ENCODE data around the gene DDA1.
"Not testable (repeated sequence)": the region's sequence is repeated elsewhere in the genome, so short reads cannot be mapped to it uniquely, and the experiment has no call there.

The DDA1 gene

DNA sequence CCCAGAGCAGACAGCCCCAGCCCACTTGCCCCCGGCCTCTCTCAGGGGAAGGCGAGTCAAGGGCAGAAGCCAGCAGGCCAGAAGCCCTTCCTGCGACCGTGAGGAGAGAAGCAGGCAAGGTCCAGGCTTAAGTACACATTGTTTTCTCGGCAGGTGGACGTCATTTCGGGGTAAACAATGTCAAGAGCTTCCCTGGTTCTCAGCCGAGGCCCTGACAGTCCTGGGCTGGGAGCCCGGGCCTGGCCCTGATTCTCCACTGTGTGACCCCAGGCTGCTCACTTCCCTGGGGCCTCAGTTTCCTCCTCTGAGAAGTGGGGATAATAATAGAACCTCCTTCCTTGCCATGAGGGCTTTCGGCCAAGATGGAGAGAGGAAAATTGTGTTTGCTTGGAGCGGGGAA lies 48.4 kb downstream of the DDA1 start:
- no peak overlapping the region for H3K27ac Mint-ChIP-seq
- H3K27me3 Mint-ChIP-seq (ENCODE audit: low read depth, poor library complexity) = peaks cover 15% of the 10 kb centered on the region
- no peak overlapping the region for H3K4me3 Mint-ChIP-seq
- no peak for DNase-seq
- H3K36me3 Mint-ChIP-seq (ENCODE audit: low read depth) = no peaks in the 10 kb centered on the region
- no peak for TF ChIP-seq CTCF (IDR thresholded peaks at IDR 0.05)
- no peaks in the 10 kb centered on the region for H3K9me3 Mint-ChIP-seq
- H3K4me1 Mint-ChIP-seq = peaks cover 17% of the 10 kb centered on the region

- DNase-seq = no peak
- no peaks in the 10 kb centered on the region for H3K36me3 Mint-ChIP-seq (ENCODE audit: low read depth)
- H3K27me3 Mint-ChIP-seq (ENCODE audit: low read depth, poor library complexity) = peaks cover 15% of the 10 kb centered on the region
- no peak for TF ChIP-seq CTCF (IDR thresholded peaks at IDR 0.05)
- H3K27ac Mint-ChIP-seq = no peak overlapping the region
- H3K9me3 Mint-ChIP-seq = no peaks in the 10 kb centered on the region
- peaks cover 10% of the 10 kb centered on the region for H3K4me1 Mint-ChIP-seq
- H3K4me3 Mint-ChIP-seq = no peak overlapping the region
These were observed 49.0 kb downstream of the DDA1 start for GRCh38 chr19:17358395-17358794.

DNA sequence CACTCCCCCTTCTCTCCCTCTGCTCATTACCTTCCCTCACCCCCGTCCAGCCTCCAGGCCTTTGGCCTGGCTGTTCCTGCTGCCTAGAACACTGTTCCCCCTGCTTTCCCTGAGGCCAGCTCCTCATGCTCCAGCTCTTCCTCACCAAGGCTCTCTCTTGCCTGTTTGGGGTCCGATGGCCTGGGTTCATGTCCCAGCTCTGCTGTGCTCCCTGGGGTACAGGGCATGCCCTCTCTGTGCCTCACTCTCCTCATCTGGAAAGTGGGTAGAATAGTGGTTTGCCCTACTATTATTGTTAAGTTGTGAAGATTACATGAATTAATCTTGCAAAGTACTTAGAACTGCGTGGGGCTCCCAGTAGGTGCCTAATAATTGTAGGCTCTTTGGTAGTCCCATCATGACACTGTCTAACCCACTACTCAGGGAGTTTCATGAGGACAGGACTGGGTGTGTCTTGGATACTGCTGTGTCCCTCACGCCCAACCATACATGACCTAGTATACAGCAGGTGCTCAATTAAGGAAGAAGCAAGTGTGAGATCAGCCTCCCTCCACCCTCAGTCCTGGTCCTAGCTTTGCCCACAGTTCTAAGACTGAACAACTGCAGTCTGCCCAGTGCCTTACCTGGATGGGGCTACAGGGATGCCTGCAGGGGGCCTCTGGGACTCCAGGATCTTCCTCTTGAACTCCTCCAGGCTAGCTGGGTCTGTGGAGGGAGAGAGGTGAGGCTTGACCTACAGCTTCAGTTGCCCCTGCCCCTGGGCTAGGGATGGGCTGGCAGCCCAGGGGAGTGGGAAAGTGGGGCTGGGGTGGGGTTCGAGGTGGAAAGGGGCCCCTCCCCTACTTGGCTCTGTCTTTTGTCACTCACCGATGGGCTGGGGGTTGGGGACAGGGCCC lies 50.8 kb downstream of the DDA1 start:
- Mint-ChIP-seq H3K36me3 (ENCODE audit: low read depth) (peaks cover 10% of the 10 kb centered on the region), H3K9me3 (peaks cover 7% of the 10 kb centered on the region), H3K4me1 (peaks cover 6% of the 10 kb centered on the region), H3K4me3 (no peak overlapping the region), H3K27me3 (ENCODE audit: low read depth, poor library complexity) (peaks cover 20% of the 10 kb centered on the region), H3K27ac (no peak overlapping the region)
- no peak for TF ChIP-seq CTCF (IDR thresholded peaks at IDR 0.05)
- no peak for DNase-seq

- H3K27me3 Mint-ChIP-seq (ENCODE audit: low read depth, poor library complexity) = peaks cover 21% of the 10 kb centered on the region
- H3K4me3 Mint-ChIP-seq, H3K9me3 Mint-ChIP-seq, H3K27ac Mint-ChIP-seq, DNase-seq: not testable (repeated sequence)
- peaks cover 18% of the 10 kb centered on the region for H3K36me3 Mint-ChIP-seq (ENCODE audit: low read depth)
- peaks cover 10% of the 10 kb centered on the region for H3K4me1 Mint-ChIP-seq
These were observed 54.7 kb downstream of the DDA1 start for GRCh38 chr19:17363852-17364605.

DNA sequence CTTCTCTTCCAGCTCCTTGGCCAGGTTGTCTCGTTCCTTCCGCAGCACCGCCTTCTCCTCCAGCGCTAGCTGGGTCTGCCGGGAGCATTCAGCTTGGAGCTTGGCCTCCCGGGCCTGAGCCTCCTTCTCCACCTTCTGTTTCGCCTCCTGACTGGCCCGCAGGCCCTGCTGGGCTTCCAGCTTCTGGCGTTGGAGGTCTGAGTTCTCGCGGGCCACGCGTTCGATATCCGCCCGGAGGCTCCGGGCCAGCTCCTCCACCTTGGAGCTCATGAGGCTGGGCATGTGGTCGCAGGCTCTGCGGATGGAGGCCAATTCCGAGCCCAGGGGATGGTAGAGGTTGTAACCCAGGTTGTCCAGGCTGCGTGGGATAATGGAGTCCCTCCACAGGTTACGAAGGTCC lies 56.0 kb downstream of the DDA1 start:
- Mint-ChIP-seq H3K4me3 (no peak overlapping the region), H3K36me3 (ENCODE audit: low read depth) (peaks cover 21% of the 10 kb centered on the region), H3K9me3 (peaks cover 9% of the 10 kb centered on the region), H3K27ac (no peak overlapping the region), H3K27me3 (ENCODE audit: low read depth, poor library complexity) (peaks cover 22% of the 10 kb centered on the region), H3K4me1 (peaks cover 8% of the 10 kb centered on the region)
- TF ChIP-seq CTCF (IDR thresholded peaks at IDR 0.05) = no peak
- no peak for DNase-seq

DNA sequence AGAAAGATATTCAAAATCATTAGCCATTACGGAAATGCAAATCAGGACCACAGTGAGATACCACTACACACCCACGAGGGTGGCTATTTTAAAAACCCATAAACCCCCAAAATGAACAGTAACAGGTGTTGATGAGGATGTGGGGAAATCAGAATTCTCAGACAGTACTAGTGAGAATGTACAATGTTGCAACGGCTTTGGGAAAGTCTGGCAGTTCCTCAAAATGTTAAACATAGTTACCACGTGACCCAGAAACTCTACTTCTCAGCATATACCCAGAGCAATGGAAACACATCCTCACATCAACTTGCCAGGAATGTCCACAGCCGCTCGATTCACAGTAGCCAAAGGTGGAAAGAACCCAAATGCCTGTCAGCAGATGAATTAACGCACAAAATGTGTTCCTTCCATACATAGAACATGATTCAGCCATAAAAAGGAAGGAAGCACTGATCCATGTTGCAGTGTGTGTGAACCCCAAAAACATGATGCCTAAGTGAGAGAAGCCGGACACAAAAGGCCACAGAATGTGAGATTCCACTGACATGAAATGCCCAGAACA lies 60.7 kb downstream of the DDA1 start:
- no peak for TF ChIP-seq CTCF (IDR thresholded peaks at IDR 0.05)
- no peak overlapping the region for H3K4me3 Mint-ChIP-seq

More for the DNA sequence above, 60.7 kb downstream of the DDA1 start:
- H3K36me3 Mint-ChIP-seq (ENCODE audit: low read depth) = peaks cover 15% of the 10 kb centered on the region
- H3K4me1 Mint-ChIP-seq = peaks cover 11% of the 10 kb centered on the region
- peaks cover 9% of the 10 kb centered on the region for H3K27me3 Mint-ChIP-seq (ENCODE audit: low read depth, poor library complexity)
- H3K9me3 Mint-ChIP-seq = peaks cover 5% of the 10 kb centered on the region
- DNase-seq = no peak
- H3K27ac Mint-ChIP-seq = no peak overlapping the region
